NCI-H146 treated with DMSO at 0.1 percent for 48 hours (cell line): ENCODE results near the gene CWH43.
"Not testable (repeated sequence)": the region's sequence is repeated elsewhere in the genome, so short reads cannot be mapped to it uniquely, and the experiment has no call there.

ENCODE experiments used
- DNase-seq: peaks from one replicate; lab custom pipeline; 2025; ENCODE audit not compliant: unreplicated experiment; lab: John Stamatoyannopoulos, UW

CWH43 gene

DNA sequence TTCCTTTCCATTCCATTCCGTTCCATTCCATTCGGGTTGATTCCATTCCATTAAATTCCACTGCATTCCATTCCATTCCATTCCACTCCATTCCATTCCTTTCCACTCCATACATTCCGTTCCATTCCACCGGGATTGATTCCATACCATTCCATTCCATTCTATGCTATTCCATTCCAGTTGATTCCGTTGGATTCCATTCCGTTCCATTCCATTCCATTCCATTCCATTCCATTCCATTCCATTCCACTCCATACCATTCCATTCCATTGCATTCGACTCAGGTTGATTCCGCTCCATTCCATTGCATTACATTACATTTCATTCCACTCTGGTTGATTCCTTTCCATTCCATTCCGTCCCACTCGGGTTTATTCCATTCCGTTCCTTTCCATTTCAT, 110.1 kb downstream of the CWH43 start:
- DNase-seq = not testable (repeated sequence)

DNA sequence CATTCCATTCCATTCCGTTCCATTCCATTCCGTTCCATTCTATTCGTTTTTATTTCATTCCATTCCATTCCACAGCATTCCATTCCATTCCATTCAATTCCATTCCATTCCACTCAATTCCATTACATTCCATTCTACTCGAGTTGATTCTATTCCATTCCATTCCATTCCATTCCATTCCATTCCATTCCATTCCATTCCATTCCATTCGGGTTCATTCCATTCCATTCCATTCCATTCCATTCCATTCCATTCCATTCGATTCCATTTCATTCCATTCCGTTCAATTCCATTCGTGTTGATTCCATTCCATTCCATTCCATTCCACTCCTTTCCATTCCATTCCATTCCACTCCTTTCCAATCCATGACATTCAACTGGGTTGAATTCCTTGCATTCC, 110.6 kb downstream of the CWH43 start:
- DNase-seq = not testable (repeated sequence)

DNA sequence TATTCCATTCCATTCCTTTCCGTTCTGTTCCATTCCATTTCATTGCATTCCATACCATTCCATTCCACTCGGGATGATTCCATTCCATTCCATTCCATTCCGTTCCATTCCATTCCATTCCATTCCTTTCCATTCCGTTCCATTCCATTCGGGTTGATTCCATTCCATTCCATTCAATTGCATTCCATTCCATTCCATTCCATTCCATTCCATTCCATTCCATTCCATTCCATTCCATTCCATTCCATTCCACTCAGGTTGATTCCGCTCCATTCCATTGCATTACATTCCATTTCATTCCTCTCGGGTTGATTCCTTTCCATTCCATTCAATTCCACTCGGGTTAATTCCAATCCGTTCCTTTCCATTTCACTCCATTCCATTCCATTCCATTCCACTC, 111.0 kb downstream of the CWH43 start:
- DNase-seq = not testable (repeated sequence)

GRCh38 chr4:49097505-49097904, 111.4 kb downstream of the CWH43 start:
- not testable (repeated sequence) for DNase-seq

- not testable (repeated sequence) for DNase-seq
These were observed 112.1 kb downstream of the CWH43 start for GRCh38 chr4:49098034-49098759.

- not testable (repeated sequence) for DNase-seq
These were observed 113.9 kb downstream of the CWH43 start for GRCh38 chr4:49099831-49100444.

- not testable (repeated sequence) for DNase-seq
These were observed 116.3 kb downstream of the CWH43 start for GRCh38 chr4:49102344-49102898.

DNA sequence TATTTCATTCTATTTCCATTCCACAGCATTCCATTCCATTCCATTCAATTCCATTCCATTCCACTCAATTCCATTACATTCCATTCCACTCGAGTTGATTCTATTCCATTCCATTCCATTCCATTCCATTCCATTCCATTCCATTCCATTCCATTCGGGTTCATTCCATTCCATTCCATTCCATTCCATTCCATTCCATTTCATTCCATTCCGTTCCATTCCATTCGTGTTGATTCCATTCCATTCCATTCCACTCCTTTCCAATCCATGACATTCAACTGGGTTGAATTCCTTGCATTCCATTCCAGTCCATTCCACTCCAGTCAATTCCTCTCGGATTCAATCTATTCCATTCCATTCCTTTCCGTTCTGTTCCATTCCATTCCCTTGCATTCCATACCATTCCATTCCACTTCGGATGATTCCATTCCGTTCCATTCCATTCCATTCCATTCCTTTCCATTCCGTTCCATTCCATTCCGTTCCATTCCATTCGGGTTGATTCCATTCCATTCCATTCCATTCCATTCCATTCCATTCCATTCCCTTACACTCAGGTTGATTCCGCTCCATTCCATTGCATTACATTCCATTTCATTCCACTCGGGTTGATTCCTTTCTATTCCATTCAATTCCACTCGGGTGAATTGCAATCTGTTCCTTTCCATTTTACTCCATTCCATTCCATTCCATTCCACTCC, 117.5 kb downstream of the CWH43 start:
- not testable (repeated sequence) for DNase-seq

GRCh38 chr4:49104231-49104930, 118.3 kb downstream of the CWH43 start:
- DNase-seq = not testable (repeated sequence)

GRCh38 chr4:49105248-49105904, 119.3 kb downstream of the CWH43 start:
- not testable (repeated sequence) for DNase-seq

GRCh38 chr4:49107262-49107661, 121.2 kb downstream of the CWH43 start:
- DNase-seq = not testable (repeated sequence)

DNA sequence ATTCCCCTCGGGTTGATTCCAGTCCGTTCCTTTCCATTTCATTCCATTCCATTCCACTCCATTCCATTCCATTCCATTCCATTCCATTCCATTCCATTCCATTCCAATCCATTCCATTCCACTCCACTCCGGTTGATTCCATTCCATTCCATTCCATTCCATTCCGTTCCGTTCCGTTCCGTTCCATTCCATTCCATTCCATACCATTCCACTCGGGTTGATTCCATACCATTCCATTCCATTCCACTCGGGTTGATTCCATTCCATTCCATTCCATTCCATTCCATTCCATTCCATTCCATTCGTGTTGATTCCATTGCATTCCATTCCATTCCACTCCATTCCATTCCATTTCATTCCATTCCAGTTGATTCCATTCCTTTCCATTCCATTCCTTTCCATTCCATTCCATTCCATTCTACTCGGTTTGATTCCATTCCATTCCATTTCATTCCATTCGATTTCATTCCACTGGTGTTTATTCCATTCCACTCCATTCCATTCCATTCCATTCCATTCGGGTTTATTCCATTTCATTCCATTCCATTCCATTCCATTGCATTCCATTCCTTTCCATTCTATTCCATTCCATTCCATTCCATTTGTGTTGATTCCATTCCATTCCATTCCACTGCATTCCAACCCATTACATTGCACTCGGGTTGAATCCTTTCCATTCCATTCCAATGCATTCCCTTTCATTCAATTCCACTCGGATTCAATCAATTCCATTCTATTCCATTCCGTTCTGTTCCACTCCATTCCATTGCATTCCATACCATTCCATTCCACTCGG, 122.3 kb downstream of the CWH43 start:
- not testable (repeated sequence) for DNase-seq

DNA sequence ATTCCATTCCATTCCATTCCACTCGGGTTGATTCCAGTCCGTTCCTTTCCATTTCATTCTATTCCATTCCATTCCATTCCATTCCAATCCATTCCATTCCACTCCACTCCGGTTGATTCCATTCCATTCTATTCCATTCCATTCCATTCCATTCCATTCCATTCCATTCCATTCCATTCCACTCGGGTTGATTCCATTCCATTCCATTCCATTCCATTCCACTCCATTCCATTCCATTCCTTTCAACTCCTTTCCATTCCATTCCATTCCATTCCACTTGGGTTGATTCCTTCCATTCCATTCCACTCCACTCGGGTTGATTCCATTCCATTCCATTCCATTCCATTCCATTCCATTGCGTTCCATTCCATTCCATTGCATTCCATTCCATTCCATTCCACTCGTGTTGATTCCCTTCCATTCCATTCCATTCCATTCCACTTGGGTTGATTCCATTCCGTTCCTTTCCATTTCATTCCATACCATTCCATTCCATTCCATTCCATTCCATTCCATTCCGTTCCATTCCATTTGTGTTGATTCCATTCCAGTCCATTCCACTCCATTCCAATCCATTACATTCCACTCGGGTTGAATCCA, 123.6 kb downstream of the CWH43 start:
- DNase-seq = not testable (repeated sequence)

DNA sequence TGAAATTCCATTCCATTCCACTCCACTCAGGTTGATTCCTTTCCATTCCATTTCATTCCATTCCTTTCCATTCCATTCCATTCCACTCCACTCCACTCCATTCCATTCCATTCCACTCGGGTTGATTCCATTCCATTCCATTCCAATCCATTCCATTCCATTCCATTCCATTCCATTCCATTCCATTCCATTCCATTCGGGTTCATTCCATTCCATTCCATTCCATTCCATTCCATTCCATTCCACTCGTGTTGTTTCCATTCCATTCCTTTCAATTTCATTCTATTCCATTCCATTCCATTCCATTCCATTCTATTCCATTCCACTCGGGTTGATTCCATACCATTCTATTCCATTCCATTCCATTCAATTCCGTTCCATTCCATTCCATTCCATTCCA, 124.5 kb downstream of the CWH43 start:
- DNase-seq = not testable (repeated sequence)
